B cell (primary cell): Measurements from ENCODE around the gene WFDC1. TPM values are rescaled to one million over a fixed set of nuclear protein-coding genes. Genes with fewer than 3 reads are reported as not detected.
A peak's percentile ranks its signal among the peaks of the same experiment; 100 is the strongest.

Source experiments
- ATAC-seq: fragments of 200-7000 bp; cut with Tn5 transposase; one replicate; pipeline ENCODE4 v1.10.0; 2021; ENCODE audit warnings: low read depth, mild to moderate bottlenecking, moderate number of reproducible peaks, moderate library complexity
- CTCF ChIA-PET: fragments of 350-600 bp; sonication (Branson Sonifier 250); formaldehyde crosslinking; loops from one replicate; lab custom pipeline; 2021; ENCODE audit warnings: antibody characterized with exemption, inconsistent platforms; lab: Charles Lee
- POLR2A ChIA-PET: fragments of 350-600 bp; sonication (Branson Sonifier 250); formaldehyde crosslinking; loops from one replicate; lab custom pipeline; 2021; ENCODE audit warnings: antibody characterized with exemption; lab: Charles Lee
- DNase-seq: peaks from one replicate; pipeline ENCODE4 v3.0.0; 2013
- H2AFZ ChIP-seq: 2 replicates; pipeline ENCODE4 v1.6.1; 2012; ENCODE audit warnings: mild to moderate bottlenecking, low read depth, low read length; ENCODE audit not compliant: insufficient read depth, poor library complexity, severe bottlenecking
- H3K27ac ChIP-seq, 2 donors: 1 replicate in 1 of 2; 2 replicates in 1 of 2; pipeline ENCODE4 v1.5.1; 2012 to 2013; ENCODE audit warnings: low read length in 2 of 2, mild to moderate bottlenecking in 2 of 2, moderate library complexity in 1 of 2
- H3K27me3 ChIP-seq, 4 experiments: fragments of 200-600 bp in 1 of 4; sonication (generic) in 1 of 4; replicated peaks in 1 of 4; 1 replicate in 2 of 4; 2 replicates in 2 of 4; pipeline versions ENCODE4 v1.6.1 to v1.7.0; 2013 to 2016; ENCODE audit warnings: low read length in 3 of 4, mild to moderate bottlenecking in 2 of 4, mixed read lengths in 1 of 4, moderate library complexity in 1 of 4; ENCODE audit not compliant: insufficient read depth in 4 of 4, control insufficient read depth in 3 of 4; ENCODE audit errors: control extremely low read depth in 1 of 4
- H3K36me3 ChIP-seq, 2 experiments: replicated peaks in 1 of 2; 1 replicate in 1 of 2; 2 replicates in 1 of 2; pipeline versions ENCODE4 v1.6.1 to v1.7.1; 2013; ENCODE audit warnings: low read length in 1 of 2; ENCODE audit not compliant: insufficient read depth in 2 of 2, control insufficient read depth in 1 of 2; ENCODE audit errors: control extremely low read depth in 1 of 2, extremely low read depth in 1 of 2
- H3K4me1 ChIP-seq, 2 donors: fragments of 200-600 bp in 1 of 2; sonication (generic) in 1 of 2; 1 replicate in 1 of 2; 2 replicates in 1 of 2; pipeline versions ENCODE4 v1.5.1 to v1.6.1; 2013 to 2017; ENCODE audit warnings: low read length in 2 of 2; ENCODE audit not compliant: control insufficient read depth in 2 of 2, insufficient read depth in 2 of 2
- H3K4me2 ChIP-seq: replicated peaks from 2 replicates; pipeline ENCODE3; 2012; ENCODE audit warnings: mild to moderate bottlenecking, low read depth, low read length; ENCODE audit not compliant: poor library complexity, severe bottlenecking
- H3K4me3 ChIP-seq, 5 experiments: fragments of 200-600 bp in 1 of 5; sonication (generic) in 1 of 5; 1 replicate in 3 of 5; 2 replicates in 2 of 5; pipeline versions ENCODE4 v1.5.1 to v1.7.0; 2011 to 2016; ENCODE audit warnings: low read length in 4 of 5, mild to moderate bottlenecking in 4 of 5, low read depth in 2 of 5, control low read depth in 1 of 5, moderate library complexity in 1 of 5; ENCODE audit not compliant: insufficient read depth in 1 of 5; ENCODE audit errors: control extremely low read depth in 1 of 5, extremely low read depth in 1 of 5
- H3K79me2 ChIP-seq: fragments of 200-600 bp; sonication (generic); one replicate; pipeline ENCODE4 v1.6.0; 2016; ENCODE audit warnings: low read length; ENCODE audit not compliant: control insufficient read depth, insufficient read depth
- H3K9ac ChIP-seq: fragments of 200-600 bp; sonication (generic); 2 replicates; pipeline ENCODE4 v1.6.1; 2017; ENCODE audit warnings: mild to moderate bottlenecking, low read length, moderate library complexity
- H3K9me3 ChIP-seq, 3 donors: one replicate each; pipeline versions ENCODE4 v1.6.1 to v1.7.1; 2013; ENCODE audit warnings: low read length in 2 of 3; ENCODE audit not compliant: control insufficient read depth in 2 of 3, insufficient read depth in 1 of 3; ENCODE audit errors: control extremely low read depth in 1 of 3
- H4K20me1 ChIP-seq: 2 replicates; pipeline ENCODE4 v1.6.0; 2012; ENCODE audit warnings: mild to moderate bottlenecking, low read length; ENCODE audit not compliant: insufficient read depth, control insufficient read depth, poor library complexity, severe bottlenecking
- H3K27ac Mint-ChIP-seq: one replicate; pipeline ENCODE4 v1.8.0; 2021; ENCODE audit warnings: mixed read lengths
- H3K27me3 Mint-ChIP-seq: one replicate; pipeline ENCODE4 v1.8.0; 2021; ENCODE audit warnings: mixed read lengths
- H3K4me1 Mint-ChIP-seq: one replicate; pipeline ENCODE4 v1.8.0; 2021; ENCODE audit warnings: mixed read lengths
- H3K4me3 Mint-ChIP-seq: one replicate; pipeline ENCODE4 v1.8.0; 2021; ENCODE audit warnings: mixed read lengths
- H3K9me3 Mint-ChIP-seq: one replicate; pipeline ENCODE4 v1.8.0; 2022; ENCODE audit warnings: mixed read lengths; ENCODE audit not compliant: insufficient read depth
- EZH2 ChIP-seq: IDR thresholded peaks from 2 replicates; pipeline ENCODE4 v1.6.1; 2012; ENCODE audit warnings: borderline replicate concordance, low read depth, mild to moderate bottlenecking, moderate library complexity, low read length; ENCODE audit not compliant: insufficient read depth, poor library complexity, severe bottlenecking
- WGBS: methylation state at CpG from one replicate; pipeline ENCODE4 v1.1.5; 2013; ENCODE audit warnings: missing lambda C conversion rate; ENCODE audit not compliant: insufficient coverage; 5-methylcytosine and 5-hydroxymethylcytosine counted together
- intact Hi-C: fragments of 100-400 bp; cut with micrococcal nuclease; formaldehyde crosslinking; loops from one replicate; pipeline ENCODE4 v1.10.0; 2022
- polyA plus RNA-seq: library from polyadenylated mRNA; depleted of rRNA; stranded (reverse); fragments of >200 nt; gene quantifications from 2 replicates; pipeline ENCODE4 v1.2.3, GENCODE V29; 2012
- total RNA-seq, 2 donors: library from RNA; stranded (reverse); fragments of 120-200 nt in 1 of 2; gene quantifications; 1 replicate in 1 of 2; 2 replicates in 1 of 2; pipeline versions ENCODE4 v1.2.3 to v1.2.4, GENCODE V29; 2013 to 2022
- TF ChIP-seq, protein P1 (sequence below): fragments of 200-600 bp; IDR thresholded peaks from one replicate; pipeline ENCODE4 v1.8.0; 2022; ENCODE audit warnings: antibody characterized with exemption, mild to moderate bottlenecking

WFDC1 gene
- total and polyA plus RNA-seq, 2 donors (not counting 1 experiment from before 2014, with no cell fraction given): not detected

- H3K79me2 ChIP-seq: no peaks in the 10 kb centered on the region
- POLR2A ChIA-PET: interaction anchor here (0.6 kb wide), 1 partner anchor 364 kb away, joined by 4 read pairs; no protein-coding TSS in a partner anchor
- H3K27ac ChIP-seq: no peak overlapping the region
- H3K4me1 ChIP-seq: no peaks in the 10 kb centered on the region
- H3K36me3 ChIP-seq: no peaks in the 10 kb centered on the region
- H3K9me3 ChIP-seq: no peaks in the 10 kb centered on the region
- Mint-ChIP-seq H3K27ac (no peak overlapping the region), H3K4me1 (no peaks in the 10 kb centered on the region), H3K9me3 (no peaks in the 10 kb centered on the region), H3K4me3 (no peak overlapping the region), H3K27me3 (peaks cover 13% of the 10 kb centered on the region)
- no peaks in the 10 kb centered on the region for H4K20me1 ChIP-seq
- intact Hi-C loops: no loop called here
- H3K9ac ChIP-seq: no peak overlapping the region
- CTCF ChIA-PET: interaction anchor here (0.7 to 2.0 kb wide), 10 partner anchors 10 to 461 kb away, joined by 3 to 20 read pairs (median 4); partner anchors contain the start of gene MEAK7
- H3K27me3 ChIP-seq: peaks cover 0 to 6% (median 0%) of the 10 kb centered on the region in 4 experiments
- H3K4me2 ChIP-seq: no peak overlapping the region
- peak; percentile 69 for DNase-seq
- 14% methylated on average over 7 of the region's 10 CpGs for WGBS
- TF ChIP-seq, protein P1, sequence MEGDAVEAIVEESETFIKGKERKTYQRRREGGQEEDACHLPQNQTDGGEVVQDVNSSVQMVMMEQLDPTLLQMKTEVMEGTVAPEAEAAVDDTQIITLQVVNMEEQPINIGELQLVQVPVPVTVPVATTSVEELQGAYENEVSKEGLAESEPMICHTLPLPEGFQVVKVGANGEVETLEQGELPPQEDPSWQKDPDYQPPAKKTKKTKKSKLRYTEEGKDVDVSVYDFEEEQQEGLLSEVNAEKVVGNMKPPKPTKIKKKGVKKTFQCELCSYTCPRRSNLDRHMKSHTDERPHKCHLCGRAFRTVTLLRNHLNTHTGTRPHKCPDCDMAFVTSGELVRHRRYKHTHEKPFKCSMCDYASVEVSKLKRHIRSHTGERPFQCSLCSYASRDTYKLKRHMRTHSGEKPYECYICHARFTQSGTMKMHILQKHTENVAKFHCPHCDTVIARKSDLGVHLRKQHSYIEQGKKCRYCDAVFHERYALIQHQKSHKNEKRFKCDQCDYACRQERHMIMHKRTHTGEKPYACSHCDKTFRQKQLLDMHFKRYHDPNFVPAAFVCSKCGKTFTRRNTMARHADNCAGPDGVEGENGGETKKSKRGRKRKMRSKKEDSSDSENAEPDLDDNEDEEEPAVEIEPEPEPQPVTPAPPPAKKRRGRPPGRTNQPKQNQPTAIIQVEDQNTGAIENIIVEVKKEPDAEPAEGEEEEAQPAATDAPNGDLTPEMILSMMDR: peak; percentile 84
- no peak for TF ChIP-seq EZH2
- ATAC-seq: peak; percentile 60
- no peak overlapping the region for H3K4me3 ChIP-seq
- H2AFZ ChIP-seq: no peak overlapping the region
Measured at GRCh38 chr16:84277244-84277823, 17.3 kb upstream of the WFDC1 start.

DNA sequence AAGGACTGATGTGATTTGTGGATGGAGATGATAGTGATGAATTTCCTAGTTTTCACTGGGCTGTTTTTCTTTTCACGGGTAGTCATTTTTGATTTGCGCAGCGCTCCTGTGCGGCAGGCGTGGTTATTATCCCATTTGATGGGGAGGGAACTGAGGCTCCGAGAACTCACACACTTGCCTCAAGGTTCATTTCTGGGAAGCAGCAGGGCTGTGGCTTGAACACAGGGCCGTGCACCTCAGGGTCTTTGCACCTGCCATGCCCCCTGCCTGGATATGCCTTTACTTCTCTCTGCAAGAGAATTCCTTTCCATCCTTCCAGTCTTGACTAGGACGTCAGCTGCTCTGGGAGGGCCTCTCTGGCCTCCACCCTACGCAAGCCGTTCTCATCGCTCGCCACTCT is 16.3 kb upstream of the WFDC1 start:
- intact Hi-C loops: no loop called here
- H3K4me1 Mint-ChIP-seq: no peaks in the 10 kb centered on the region
- no peaks in the 10 kb centered on the region for H3K9me3 ChIP-seq
- H3K27me3 Mint-ChIP-seq: peaks cover 16% of the 10 kb centered on the region
- ATAC-seq: no peak
- no peak overlapping the region for H3K27ac ChIP-seq
- 93% methylated on average over 12 of the region's 12 CpGs for WGBS
- no peak overlapping the region for H3K4me3 Mint-ChIP-seq
- H3K4me1 ChIP-seq: no peaks in the 10 kb centered on the region
- H3K4me2 ChIP-seq: no peak overlapping the region
- H3K9ac ChIP-seq: no peak overlapping the region
- no peak for DNase-seq
- peaks cover 0 to 5% (median 0%) of the 10 kb centered on the region in 4 experiments for H3K27me3 ChIP-seq
- no peaks in the 10 kb centered on the region for H4K20me1 ChIP-seq
- H3K79me2 ChIP-seq: no peaks in the 10 kb centered on the region
- no peak overlapping the region for H3K4me3 ChIP-seq
- POLR2A ChIA-PET: no interaction called here
- no peaks in the 10 kb centered on the region for H3K9me3 Mint-ChIP-seq
- H3K36me3 ChIP-seq: no peaks in the 10 kb centered on the region
- CTCF ChIA-PET: interaction anchor here (2.0 kb wide), 1 partner anchor 227 kb away, joined by 20 read pairs; the partner anchor contains the start of gene MEAK7
- TF ChIP-seq, protein P1: no peak
- TF ChIP-seq EZH2: no peak
- no peak overlapping the region for H2AFZ ChIP-seq
- H3K27ac Mint-ChIP-seq: no peak overlapping the region
